HG03565 (cell line): ENCODE data around the gene CHN2.

ENCODE experiments used
- ATAC-seq: cut with Tn5 transposase; IDR thresholded peaks from one replicate; pipeline ENCODE4 v1.9.1; 2021; ENCODE audit warnings: mild to moderate bottlenecking, moderate library complexity; ENCODE audit not compliant: unreplicated experiment

The CHN2 gene

DNA sequence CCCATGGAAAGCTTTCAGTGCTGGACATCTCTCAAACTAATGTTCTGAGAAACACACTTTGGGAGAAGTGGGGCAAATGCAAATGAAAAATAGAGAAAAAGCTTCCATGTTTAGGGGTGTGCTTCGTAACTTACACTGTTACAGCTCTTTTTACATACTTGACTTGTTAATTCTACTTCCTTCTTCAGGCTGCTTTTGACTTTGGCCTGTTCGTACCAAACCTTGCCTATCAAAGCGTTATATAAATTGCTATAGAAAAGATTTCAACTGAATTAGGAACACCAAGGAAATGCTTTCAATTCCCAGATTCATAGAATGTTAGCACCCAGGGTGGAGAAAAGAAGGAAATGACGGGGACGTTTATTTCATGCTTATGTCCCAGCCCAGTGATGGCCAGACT, 228.3 kb downstream of the CHN2 start:
- no peak for ATAC-seq

DNA sequence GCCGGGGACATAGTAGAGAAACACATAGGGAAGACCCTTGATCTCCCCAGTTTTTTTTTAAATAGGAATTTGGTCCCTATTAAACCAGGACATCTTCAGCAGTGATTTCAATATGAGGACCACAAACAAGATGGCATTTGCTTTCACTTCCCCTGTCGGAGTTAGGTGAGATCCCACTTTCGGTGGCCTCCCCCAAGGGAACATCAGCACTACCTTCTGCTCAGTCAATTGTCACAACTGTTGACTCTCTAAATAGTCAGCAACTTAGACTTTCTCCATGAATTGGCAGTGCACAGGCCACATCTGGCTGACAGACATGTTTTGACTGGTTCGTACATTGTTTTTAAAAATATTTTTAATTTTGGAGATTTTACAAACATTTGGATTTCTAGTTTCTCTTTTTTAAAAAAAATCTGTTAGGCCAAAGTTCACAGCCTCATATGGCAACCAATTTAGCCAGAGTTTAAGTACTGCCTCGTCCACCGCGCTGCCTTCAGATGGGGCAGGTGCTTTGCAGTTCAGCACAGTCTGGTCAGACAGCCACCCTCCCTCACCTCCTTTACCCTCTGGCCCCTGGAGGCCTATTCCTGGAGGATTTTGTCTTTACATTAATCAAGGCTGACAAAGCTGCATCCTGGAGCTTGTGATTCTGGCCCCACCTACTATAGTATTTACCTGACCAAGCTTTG, 229.9 kb downstream of the CHN2 start:
- ATAC-seq = peak; percentile 42

DNA sequence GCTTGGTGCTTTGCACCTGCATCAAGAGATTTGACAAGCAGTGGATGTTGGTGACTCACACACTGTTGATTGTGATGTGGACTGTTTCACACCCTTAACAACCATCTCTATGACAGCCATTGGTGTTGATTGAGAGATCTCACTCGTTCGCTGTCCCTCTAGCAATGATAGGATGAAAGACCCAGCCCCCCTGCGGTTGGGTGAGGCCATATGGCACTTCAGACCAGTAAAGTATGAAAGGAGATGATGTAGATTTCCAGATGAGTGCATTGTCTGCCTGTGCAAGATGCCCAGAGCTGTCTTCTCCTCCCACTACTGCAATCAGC, 230.4 kb downstream of the CHN2 start:
- peak; percentile 12 for ATAC-seq

DNA sequence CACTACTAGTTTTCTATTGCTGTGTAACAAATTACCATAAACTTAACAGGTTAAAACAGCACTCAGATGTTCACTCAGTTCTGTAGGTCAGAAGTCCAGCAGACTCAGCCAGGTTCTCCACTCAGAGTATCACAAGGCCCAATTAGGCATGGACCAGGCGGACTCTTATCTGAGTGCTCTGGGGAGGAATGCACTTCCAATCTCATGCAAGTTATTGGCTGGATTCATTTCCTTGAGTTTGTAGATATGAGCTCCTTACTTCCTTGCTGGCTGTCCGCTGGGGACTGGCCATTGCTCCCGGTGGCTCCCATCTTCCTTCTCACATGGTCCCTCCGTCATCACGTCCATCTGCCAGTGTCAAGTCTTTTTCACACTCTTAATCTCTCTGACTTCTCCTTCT, 232.0 kb downstream of the CHN2 start:
- ATAC-seq = no peak

DNA sequence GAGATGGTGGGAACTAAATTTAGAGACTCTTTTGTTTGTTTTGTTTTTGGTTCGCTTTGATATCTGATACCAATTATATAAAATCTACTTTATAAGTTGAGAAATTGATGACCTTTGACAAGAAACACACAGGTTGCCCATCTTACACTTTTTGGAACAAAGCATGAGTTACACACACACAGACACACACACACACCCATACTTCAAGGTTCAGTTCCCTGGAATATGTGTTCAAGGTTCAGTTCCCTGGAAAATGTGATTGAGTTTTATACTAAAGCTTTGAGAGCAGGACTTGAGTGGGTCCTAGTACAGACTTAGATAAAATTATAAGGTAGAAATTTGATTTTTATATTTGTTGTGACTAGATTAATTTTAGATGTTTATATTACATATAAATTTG, 234.8 kb downstream of the CHN2 start:
- ATAC-seq = no peak

DNA sequence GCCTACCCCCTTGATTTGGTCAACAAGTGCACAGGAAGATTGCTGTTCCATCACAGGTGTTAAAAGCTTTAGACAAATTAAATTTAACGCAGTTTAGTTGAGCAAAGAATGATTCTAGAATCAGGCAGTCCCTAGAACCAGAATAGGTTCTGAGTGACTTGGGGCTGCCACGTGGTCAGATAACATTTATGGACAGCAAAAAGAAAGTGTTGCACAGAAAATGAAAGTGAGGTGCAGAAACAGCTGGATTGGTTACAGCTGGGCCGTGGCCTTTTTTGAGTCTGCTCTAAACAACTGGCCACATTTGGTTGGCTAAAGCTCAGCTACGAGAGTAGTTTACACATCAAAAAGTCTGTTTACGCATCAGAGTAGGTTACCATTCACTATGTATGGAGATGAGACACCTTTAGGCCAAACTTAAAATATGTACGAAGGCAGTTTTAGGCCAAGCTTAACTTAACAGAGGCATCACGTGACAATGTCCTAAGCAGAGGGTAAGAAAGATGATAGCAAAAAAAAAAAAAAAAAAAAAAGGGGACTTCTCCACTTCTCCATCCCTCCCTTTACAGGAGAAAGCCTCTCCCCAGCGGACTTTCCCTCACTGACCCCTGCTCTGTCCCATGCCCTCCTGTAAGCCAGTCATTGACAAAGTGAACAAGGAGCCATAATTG, 235.8 kb downstream of the CHN2 start:
- ATAC-seq = no peak

DNA sequence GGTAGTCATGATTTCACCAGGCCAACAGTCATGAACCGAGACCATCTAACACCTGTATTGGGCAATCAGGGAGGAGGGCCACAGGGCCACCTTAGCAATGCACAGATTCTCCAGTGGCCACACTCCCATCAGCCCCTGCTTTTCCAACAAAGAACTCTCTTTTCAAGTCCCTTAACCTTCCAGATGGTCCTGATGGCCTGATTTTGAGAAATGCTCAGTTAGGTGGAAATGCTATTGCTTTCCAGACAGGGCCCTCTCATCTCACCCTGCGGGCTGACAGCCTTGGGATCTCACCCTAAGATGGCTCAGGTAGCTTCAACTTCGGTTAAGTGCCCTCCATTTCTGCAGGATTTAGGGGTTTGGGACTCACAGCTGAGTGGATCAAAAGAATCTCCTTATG, 237.1 kb downstream of the CHN2 start:
- ATAC-seq = no peak

DNA sequence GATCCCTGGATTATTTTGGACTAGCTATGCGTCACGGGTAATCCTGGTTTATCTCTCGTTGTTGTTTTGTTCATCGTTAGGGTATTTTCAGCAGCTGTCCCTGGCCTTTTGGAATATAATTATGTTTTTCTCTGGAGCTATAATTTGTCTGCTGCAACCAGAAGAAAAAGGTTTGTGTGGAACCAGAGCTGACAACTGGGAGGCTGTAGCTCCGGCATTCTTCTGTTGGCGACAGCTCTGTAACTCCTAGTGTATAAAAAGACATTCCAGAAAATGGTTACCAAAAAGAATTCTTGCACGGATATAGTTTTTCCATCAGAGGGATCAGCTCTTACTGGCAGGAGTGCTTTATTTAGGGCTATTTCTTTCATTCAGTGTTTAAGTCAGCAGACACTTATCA, 238.1 kb downstream of the CHN2 start:
- ATAC-seq = no peak

DNA sequence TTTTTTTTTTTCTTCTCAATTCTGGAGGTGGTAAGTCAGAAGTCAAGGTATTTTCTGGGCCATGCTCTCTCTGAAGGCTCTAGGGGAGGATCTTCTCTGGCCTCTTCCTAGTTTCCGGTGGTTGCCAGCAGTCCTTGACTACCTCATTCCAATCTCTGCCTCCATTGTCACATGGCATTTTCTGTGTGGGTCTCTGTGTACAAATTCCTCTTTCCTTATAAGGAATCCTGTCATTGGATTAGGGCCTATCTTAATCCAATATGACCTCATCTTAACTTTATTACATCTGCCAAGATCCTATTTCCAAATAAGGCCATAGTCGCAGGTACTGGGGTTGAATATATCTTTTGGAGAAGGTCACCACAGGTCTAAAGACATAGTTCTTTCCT, 239.8 kb downstream of the CHN2 start:
- ATAC-seq = no peak

DNA sequence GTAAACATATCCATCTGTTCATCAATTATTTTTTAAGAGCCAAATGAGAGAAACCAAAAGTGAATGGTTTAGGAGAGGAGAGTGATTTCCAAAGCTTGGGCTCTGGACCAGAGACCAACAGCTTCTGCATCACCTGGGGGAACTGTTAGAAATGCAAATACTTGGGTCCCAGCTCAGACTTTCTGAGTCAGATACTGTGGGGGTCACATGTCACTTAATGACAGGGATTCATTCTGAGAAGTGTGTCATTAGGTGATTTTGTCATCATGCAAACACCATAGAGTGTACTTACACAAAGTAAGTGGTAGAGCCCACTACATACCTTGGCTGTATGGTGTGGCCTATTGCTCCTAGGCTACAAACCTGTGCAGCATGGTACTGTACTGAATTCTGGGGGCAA, 240.6 kb downstream of the CHN2 start:
- ATAC-seq = no peak

DNA sequence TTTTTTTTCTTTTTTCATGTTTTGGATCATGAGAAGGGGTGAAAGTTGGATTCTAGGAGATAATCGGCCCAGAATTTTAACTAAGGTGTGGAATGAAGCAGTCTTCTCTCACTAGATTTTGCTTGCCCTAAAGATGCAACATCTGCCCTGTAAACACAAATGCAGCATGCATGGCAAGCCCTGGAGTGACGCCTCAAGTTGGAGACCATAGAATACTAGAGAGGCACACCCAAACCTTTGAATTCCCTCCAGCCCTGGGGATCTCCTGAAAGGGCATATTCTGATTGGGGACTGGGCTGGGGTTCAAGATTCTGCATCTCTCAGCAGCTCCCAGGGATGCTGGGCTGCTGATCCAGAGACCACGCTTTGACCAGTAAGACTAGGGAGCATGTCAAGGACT, 241.3 kb downstream of the CHN2 start:
- no peak for ATAC-seq

DNA sequence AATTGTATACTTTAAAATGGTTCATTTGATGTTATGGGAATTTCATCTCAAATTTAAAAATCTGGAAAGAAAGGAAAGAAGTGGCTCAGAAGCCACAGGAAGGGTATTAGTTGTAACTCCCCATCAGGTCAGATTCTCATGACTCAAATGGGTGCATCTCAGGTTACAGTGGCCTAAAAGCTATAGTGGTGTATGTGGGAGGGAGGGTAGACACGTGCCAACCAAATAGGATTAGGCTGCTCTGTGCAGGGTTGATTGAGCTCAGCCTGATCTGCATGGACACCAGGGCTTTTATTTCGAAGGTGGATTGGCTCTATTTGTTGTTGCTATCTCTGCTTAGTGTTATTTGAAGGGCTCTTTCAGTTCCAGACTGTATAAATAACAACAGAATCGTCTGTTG, 247.6 kb downstream of the CHN2 start:
- ATAC-seq = no peak

DNA sequence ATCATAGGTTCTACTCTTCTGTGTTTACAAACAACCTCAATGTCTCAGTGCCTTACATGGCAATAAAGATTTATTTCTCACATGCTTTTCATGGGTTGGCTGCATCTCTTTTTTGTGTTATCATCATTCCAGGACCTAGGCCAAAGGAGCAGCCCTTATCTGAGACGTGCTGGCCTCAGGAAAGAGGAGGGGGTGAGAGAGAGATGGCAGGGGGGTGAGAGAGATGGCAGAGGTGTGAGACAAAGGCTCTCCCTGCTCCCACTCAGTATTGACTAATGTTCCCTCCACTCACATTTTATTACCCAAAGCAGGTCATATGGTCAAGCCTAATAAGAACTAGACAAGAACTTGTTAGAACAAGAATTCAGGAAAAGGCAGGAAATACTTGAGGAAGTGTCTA, 249.0 kb downstream of the CHN2 start:
- no peak for ATAC-seq

DNA sequence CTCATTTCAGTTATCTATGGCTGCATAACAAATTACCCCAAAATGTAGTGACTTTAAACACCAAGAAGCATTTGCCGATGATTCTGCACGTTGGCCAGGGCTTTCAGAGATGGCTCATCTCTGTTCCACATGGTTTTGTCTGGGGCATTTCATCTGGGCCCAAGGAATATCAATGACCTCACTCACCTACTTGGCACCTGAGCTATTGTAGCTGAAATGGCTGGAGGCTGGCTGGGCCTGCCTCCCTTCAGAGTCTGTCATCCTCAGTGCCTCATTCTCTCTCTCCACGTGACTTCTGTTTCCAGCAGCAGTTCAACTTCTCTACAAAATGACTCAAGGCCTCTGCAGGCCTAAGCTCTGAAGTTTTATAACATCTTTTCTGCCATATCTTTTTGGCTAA, 249.7 kb downstream of the CHN2 start:
- no peak for ATAC-seq

DNA sequence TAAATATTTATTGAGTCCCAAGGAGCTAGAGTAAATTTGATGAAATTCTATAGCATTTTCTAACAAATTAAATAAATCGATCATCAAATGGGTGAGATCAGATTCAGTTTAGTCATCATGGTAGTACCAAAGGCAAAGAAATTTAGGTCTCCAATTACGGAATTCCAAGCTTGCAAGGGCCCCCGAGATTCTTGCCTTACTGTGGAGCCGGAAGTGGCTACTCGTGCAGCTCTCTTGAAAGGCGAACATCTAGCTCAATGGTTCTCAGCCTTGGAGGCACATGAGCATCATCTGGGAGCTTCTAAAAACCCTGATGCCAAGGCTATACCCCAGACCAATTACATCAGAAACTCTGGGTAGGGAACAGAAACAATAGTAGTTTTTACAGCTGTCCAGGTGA, 251.2 kb downstream of the CHN2 start:
- ATAC-seq = no peak

DNA sequence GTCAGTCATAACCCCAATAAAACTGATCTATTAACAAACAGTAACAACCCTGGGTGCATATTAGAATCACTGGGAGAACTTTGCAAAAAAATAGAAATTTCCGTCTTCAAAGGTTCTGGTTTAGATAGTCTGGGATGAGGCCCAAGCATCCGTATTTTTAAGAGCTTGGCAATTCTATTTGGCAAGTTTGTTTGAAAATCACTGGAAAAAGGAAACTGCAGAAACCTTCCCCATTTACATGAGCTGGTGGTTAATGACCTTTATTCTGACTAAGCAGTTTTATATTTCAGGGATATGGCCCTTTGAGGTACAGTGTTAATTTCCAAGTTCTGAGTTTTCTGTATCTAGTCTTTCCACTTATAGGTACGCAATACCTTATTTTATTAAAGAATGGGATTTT, 253.3 kb downstream of the CHN2 start:
- no peak for ATAC-seq

DNA sequence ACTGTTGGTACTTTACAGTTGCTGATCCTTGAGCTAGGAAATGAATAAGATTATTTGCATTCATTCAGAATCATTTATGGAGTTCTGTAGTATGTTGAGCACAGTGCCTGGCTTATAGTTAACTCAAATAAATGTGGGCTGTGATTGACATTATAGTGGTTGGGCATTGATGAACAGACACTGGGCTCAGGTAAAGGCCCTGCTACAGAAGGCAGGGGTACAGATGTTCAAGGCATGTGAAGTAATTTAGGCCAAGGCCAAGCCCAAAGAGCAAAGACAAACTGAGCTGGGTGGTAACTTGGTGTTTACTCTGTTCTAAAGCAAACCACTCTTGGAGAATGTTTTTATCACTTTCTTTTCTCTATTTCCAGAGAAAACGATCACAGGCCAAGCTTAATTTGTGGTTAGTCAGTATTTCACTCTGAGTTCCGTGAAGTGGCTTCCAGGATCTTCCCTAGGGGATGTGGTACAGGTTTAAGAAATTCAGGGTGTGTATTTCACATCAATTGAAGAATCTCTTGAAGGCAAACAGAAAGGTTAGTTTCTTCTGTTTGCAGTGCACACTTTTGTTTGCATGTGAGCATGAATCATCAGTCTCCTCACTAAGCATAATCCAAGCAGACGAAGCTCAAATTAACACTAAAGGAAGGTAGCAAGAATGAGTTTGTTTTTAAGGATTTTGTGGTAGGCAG, 255.1 kb downstream of the CHN2 start:
- ATAC-seq = no peak

DNA sequence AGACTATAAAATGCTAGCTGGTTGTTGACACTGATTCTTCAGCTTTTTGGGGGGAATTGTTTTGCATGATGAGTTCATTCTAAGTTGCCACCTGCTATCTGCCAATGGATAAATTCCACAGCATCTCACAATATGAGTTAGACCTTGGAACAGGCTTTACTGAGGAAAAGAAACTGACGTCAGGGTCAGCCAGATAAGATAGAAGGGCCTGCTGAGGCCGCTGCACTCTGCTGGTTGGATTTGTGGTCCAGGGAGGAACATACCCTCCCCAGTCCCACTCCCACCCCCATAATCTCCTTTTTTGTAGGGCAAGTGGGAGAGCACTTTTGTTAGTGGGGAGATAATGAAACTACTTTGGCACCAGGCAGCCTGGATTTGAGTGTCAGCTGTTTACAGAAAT, 258.4 kb downstream of the CHN2 start:
- ATAC-seq = no peak

DNA sequence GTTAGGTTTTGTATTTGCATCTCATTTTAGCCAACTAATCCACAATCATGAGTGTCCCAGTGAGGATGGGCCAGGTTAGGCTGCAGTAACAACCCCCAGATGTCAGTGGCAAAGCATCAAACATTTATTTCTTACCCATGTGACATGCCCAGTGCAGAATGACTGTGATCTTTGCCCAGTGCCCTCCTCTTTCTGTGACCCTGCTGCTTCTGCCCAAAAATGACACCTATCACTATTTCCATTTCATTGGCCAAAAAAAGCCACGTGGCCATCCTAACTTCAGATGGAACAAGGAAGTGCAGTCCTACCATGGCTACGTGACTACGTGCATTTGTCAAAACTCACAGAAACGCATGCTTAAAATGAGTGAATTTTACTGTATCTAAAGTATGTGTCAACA, 259.9 kb downstream of the CHN2 start:
- no peak for ATAC-seq

DNA sequence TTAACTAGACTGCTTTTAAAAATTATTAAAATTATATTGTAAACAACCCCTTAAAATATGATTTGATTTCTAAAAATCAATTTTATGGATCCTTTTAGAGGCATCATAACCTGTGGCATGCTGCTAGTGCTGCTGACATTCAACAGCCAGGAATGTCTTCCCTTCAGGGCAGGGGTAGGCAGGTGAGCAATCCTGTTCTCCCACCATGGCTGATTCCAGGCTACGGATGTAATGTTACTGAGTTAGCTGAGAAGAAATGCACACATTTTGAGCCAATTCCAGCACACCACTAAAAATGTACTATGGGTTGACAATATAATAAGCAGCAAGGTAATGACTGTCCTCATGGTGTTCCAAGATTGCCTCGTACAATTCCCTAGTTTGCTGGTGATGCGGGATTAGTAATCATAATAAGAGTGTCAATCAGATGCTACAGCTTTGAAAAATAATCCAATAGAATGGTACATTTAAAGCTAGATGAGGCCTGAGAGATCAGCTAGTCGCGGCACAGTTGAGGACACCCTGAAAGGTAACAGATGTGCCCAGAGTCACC, 260.4 kb downstream of the CHN2 start:
- ATAC-seq = no peak

DNA sequence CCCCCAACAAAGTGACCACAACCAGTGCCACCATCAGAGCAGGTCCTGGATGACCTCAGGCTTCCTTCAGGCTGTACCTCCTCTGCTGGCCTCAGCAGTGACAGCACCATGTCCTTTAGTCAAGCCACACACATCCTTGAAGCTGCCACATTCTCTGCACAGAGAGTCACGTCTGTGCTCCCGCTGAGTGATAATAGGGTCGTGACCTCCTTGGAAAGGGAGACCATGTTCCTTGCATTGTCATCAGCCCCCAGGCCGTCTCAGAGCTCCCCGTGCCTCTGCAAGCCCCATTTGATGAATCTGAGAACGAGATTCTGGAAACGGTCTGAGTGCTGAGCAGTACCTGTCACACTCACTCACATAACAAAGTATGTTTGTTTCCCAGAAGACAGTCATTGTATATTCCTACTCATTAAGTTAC, 262.6 kb downstream of the CHN2 start:
- ATAC-seq = no peak

DNA sequence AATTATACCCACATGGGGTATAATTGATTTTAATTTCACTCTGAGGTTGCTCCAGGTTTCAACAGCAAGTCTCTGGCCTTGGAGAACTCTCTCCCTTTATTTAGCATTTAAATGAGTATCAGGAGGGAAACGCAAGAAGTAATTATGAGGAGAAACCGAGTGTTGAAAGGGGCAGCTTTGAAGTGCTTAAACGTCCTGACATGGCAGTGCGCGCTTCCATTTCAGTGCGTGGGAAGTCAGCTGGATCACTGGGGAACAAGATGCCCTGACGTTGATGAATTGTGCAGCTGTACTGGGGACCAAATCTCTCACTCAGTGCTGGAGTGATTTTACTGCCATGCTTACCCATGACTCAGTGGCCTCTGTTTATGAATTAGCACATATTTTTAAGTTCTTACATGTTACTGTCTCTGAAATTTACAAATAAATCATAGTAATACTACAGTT, 263.0 kb downstream of the CHN2 start:
- no peak for ATAC-seq
